Hepatocyte (in vitro differentiated cells): ENCODE results near the gene ST8SIA1. TPM values are rescaled to one million over a fixed set of nuclear protein-coding genes. Genes with fewer than 3 reads are reported as not detected.

Source experiments
- DNase-seq: peaks from one replicate; pipeline ENCODE4 v3.0.0-alpha.2; 2016; ENCODE audit warnings: low spot score
- H2AFZ ChIP-seq: fragments of 200-600 bp; sonication (generic); 2 replicates; pipeline ENCODE4 v1.6.0; 2016; ENCODE audit warnings: antibody characterized with exemption, mild to moderate bottlenecking
- H3K27ac ChIP-seq: fragments of 200-600 bp; sonication (generic); 2 replicates; pipeline ENCODE4 v1.5.1; 2016; ENCODE audit warnings: mild to moderate bottlenecking
- H3K27me3 ChIP-seq: fragments of 200-600 bp; sonication (generic); 2 replicates; pipeline ENCODE4 v1.6.1; 2016
- H3K36me3 ChIP-seq: fragments of 200-600 bp; sonication (generic); replicated peaks from 2 replicates; pipeline ENCODE4 v1.5.1; 2016; ENCODE audit warnings: low read depth; ENCODE audit not compliant: insufficient read depth
- H3K4me1 ChIP-seq: fragments of 200-600 bp; sonication (generic); 2 replicates; pipeline ENCODE4 v1.5.1; 2016; ENCODE audit warnings: mild to moderate bottlenecking, moderate library complexity; ENCODE audit not compliant: insufficient read depth
- H3K4me2 ChIP-seq: fragments of 200-600 bp; sonication (generic); 2 replicates; pipeline ENCODE4 v1.6.0; 2016
- H3K4me3 ChIP-seq: fragments of 200-600 bp; sonication (generic); 2 replicates; pipeline ENCODE4 v1.5.1; 2016; ENCODE audit warnings: mild to moderate bottlenecking
- H3K79me2 ChIP-seq: fragments of 200-600 bp; sonication (generic); 2 replicates; pipeline ENCODE4 v1.6.0; 2017; ENCODE audit warnings: mild to moderate bottlenecking
- H3K9me2 ChIP-seq: fragments of 200-600 bp; sonication (generic); replicated peaks from 2 replicates; pipeline ENCODE4 v1.6.0; 2017; ENCODE audit warnings: mild to moderate bottlenecking; ENCODE audit not compliant: insufficient read depth
- H3K9me3 ChIP-seq: fragments of 200-600 bp; sonication (generic); 2 replicates; pipeline ENCODE4 v1.5.1; 2016; ENCODE audit warnings: low read depth, mild to moderate bottlenecking
- H4K20me1 ChIP-seq: fragments of 200-600 bp; sonication (generic); 2 replicates; pipeline ENCODE4 v1.6.0; 2016; ENCODE audit warnings: mild to moderate bottlenecking; ENCODE audit not compliant: insufficient read depth, poor library complexity, severe bottlenecking
- CTCF ChIP-seq: fragments of 200-600 bp; sonication (generic); IDR thresholded peaks from 2 replicates; pipeline ENCODE4 v1.5.1; 2016; ENCODE audit warnings: antibody characterized with exemption, mild to moderate bottlenecking; ENCODE audit not compliant: poor library complexity
- EZH2 ChIP-seq: fragments of 200-600 bp; sonication (generic); IDR thresholded peaks from 2 replicates; pipeline ENCODE4 v1.6.1; 2016; ENCODE audit warnings: antibody characterized with exemption, mild to moderate bottlenecking, borderline replicate concordance
- EZH2phosphoT487 ChIP-seq: fragments of 200-600 bp; sonication (generic); IDR thresholded peaks from one replicate; pipeline ENCODE4 v1.6.1; 2018; ENCODE audit warnings: antibody characterized with exemption, mild to moderate bottlenecking, low read depth, moderate library complexity; ENCODE audit not compliant: unreplicated experiment, severe bottlenecking
- WGBS: methylation state at CpG from one replicate; pipeline ENCODE4 v1.1.6; 2016; ENCODE audit warnings: low lambda C conversion rate; ENCODE audit errors: missing lambda C conversion rate; 5-methylcytosine and 5-hydroxymethylcytosine counted together
- polyA plus RNA-seq: library from polyadenylated mRNA; unstranded; fragments of >200 nt; fragmentation: Nextera tagmentation; extraction: Ambion mirVana; gene quantifications from 2 replicates; pipeline ENCODE4 v1.2.1, GENCODE V29; 2016
- total RNA-seq: library from RNA; depleted of rRNA; stranded (reverse); fragments of >200 nt; gene quantifications from 2 replicates; pipeline ENCODE4 v1.2.3, GENCODE V29; 2014

ST8SIA1 gene
- total and polyA plus RNA-seq, 2 experiments from 2014 or later, result 0.88 to 2.0 TPM

DNA sequence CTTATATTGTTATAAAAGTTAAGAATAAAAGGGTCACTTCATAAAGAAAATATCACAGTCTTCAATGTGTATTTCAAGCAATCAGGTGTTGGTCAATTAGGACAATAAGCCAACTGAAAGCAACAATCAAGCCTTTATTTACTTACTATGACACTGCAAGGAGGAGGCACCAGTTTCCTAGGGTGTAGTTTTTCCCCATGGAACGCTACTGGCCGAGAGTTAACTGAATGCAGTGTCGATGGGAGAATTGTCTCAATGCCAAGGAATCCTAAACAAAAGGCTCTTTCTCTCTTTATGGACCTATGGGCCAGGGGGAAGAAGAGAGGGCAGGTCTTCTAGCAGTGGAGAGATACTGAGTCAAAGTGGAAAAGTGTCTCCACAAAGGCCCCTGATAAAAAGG lies 146.1 kb downstream of the ST8SIA1 start:
- Histone ChIP-seq H2AFZ (no peak overlapping the region), H3K36me3 (no peaks in the 10 kb centered on the region), H3K9me2 (no peaks in the 10 kb centered on the region), H3K27me3 (no peaks in the 10 kb centered on the region), H4K20me1 (no peaks in the 10 kb centered on the region), H3K9me3 (no peaks in the 10 kb centered on the region), H3K4me1 (no peaks in the 10 kb centered on the region), H3K4me3 (no peak overlapping the region), H3K79me2 (no peaks in the 10 kb centered on the region), H3K27ac (no peak overlapping the region), H3K4me2 (no peak overlapping the region)
- no peak for DNase-seq
- 86% methylated on average over 3 of the region's 3 CpGs for WGBS
- TF ChIP-seq EZH2 (no peak), CTCF (no peak), EZH2phosphoT487 (no peak)

DNA sequence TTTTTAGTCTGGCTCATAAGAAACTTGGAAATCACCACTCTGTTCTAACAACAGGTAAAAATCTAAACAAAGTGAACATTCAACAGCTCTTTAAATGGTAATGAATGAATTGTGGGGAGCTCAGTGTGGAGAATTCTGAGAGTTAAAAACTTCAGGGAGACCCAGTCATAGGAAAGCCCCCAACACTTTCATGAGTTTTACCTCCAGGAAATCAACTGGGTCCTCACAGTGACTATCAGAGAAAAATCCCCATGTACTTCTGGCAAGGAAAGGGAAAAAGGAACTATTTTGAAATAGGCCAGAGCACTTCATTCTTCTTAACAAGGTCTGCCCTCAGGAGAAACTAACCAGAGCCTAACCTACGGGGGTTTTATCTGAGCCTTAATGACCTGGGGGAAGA lies 153.8 kb downstream of the ST8SIA1 start:
- DNase-seq, result no peak
- no peak overlapping the region for H3K27ac ChIP-seq
- H3K27me3 ChIP-seq, result no peaks in the 10 kb centered on the region
- no peaks in the 10 kb centered on the region for H4K20me1 ChIP-seq
- H3K9me2 ChIP-seq, result no peaks in the 10 kb centered on the region
- no peaks in the 10 kb centered on the region for H3K79me2 ChIP-seq
- H3K36me3 ChIP-seq, result no peaks in the 10 kb centered on the region
- H2AFZ ChIP-seq, result no peak overlapping the region
- no peaks in the 10 kb centered on the region for H3K9me3 ChIP-seq
- 33% methylated on average over 1 of the region's 1 CpG for WGBS
- no peak overlapping the region for H3K4me3 ChIP-seq
- TF ChIP-seq EZH2 (no peak), EZH2phosphoT487 (no peak)
- H3K4me2 ChIP-seq, result no peak overlapping the region
- H3K4me1 ChIP-seq, result no peaks in the 10 kb centered on the region

DNA sequence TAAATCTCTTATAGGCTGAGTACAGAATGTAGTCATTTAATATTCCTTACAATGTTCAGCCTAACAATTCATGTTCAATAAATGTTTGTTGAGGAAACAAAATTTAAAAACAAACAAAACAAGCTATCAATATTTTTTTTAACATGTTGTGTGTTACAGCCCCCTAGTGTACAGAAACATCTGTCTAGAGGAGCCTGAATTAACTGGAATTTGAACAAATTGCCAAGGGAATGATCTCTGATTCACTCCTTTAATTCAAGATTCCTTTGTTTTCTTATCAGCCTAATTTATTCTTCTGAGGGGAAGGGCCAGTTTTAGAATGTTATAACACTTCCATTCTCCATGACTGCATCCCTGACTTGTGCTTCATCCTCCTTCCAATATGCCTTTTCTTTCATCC lies 161.3 kb downstream of the ST8SIA1 start:
- no peak overlapping the region for H3K27ac ChIP-seq
- no peaks in the 10 kb centered on the region for H3K9me3 ChIP-seq
- no peak for DNase-seq
- no peak overlapping the region for H3K4me2 ChIP-seq
- no peak overlapping the region for H3K4me3 ChIP-seq
- H3K4me1 ChIP-seq, result no peaks in the 10 kb centered on the region
- no peaks in the 10 kb centered on the region for H3K79me2 ChIP-seq
- TF ChIP-seq CTCF, result no peak
- TF ChIP-seq EZH2, result no peak
- TF ChIP-seq EZH2phosphoT487, result no peak
- H4K20me1 ChIP-seq, result no peaks in the 10 kb centered on the region
- H3K36me3 ChIP-seq, result no peaks in the 10 kb centered on the region
- no peaks in the 10 kb centered on the region for H3K9me2 ChIP-seq
- H3K27me3 ChIP-seq, result no peaks in the 10 kb centered on the region
- no peak overlapping the region for H2AFZ ChIP-seq

GRCh38 chr12:22172501-22172900 lies 162.0 kb downstream of the ST8SIA1 start:
- Histone ChIP-seq H3K9me2 (no peaks in the 10 kb centered on the region), H3K79me2 (no peaks in the 10 kb centered on the region), H4K20me1 (no peaks in the 10 kb centered on the region), H3K4me1 (no peaks in the 10 kb centered on the region), H3K27ac (no peak overlapping the region), H3K9me3 (no peaks in the 10 kb centered on the region), H3K27me3 (no peaks in the 10 kb centered on the region), H3K4me3 (no peak overlapping the region), H3K4me2 (no peak overlapping the region), H3K36me3 (no peaks in the 10 kb centered on the region), H2AFZ (no peak overlapping the region)
- TF ChIP-seq EZH2phosphoT487 (no peak), EZH2 (no peak)
- whole genome bisulfite sequencing, result 91% methylated on average over 5 of the region's 5 CpGs
- no peak for DNase-seq
